ENCODE data around the gene MMP19. TPM values are rescaled to one million over a fixed set of nuclear protein-coding genes. Genes with fewer than 3 reads are reported as not detected.
"Not testable (repeated sequence)": the region's sequence is repeated elsewhere in the genome, so short reads cannot be mapped to it uniquely, and the experiment has no call there.

Gene MMP19
- total and polyA plus RNA-seq, 2 donors (not counting 1 experiment from before 2014, with no cell fraction given): 0.42 TPM; not detected in 1

DNA sequence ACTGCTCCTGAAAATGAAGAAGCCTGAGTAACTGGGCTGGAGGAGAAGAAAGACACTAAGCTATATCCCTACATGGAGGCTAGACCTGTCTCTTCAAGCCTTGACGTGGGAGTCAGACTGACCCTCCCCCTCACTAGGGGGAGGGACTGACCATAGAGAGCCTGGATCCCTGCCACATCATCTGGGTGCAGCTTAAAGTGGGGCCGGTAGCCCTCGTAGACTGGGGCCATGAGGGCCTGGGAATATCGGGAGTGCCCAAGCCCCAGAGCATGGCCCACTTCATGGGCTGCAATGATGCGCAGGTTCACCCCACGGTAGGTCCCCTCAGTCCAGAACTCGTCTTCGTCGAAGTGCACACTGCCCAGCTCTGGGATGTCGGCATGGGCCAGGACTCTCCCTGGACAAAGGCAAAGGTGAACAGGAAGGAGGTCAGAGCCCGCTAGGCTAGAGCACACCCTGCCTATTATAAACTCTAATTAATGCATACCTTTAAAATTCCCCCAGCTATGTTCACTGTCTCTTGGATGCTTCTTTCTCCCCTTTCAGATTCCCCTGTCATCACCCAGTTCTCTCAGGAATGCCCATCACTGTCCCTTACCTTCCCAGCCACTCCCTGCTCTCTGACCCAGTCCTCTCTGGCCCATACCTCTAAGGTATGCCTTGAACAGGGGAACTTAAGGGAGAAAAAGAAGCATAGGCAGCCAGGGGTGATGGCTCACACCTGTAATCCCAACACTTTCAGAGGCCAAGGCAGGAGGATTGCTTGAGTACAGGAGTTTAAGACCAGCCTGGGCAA lies 3.2 kb downstream of the MMP19 start:
- Histone ChIP-seq H3K4me2 (replicated peaks; ENCODE audit: low read depth, low read length, poor library complexity, severe bottlenecking) (no peak overlapping the region), H3K79me2 (ENCODE audit: control insufficient read depth, insufficient read depth, low read length) (no peaks in the 10 kb centered on the region), H3K9me3 (ENCODE audit: control extremely low read depth in 1 of 3, control insufficient read depth in 2 of 3, insufficient read depth in 1 of 3, low read length in 2 of 3) (no peaks in the 10 kb centered on the region), H3K9ac (ENCODE audit: low read length) (no peak overlapping the region), H3K27me3 (replicated peaks in 1 of 4; ENCODE audit: control extremely low read depth in 1 of 4, control insufficient read depth in 3 of 4, insufficient read depth in 4 of 4, low read length in 3 of 4) (no peaks in the 10 kb centered on the region), H3K36me3 (replicated peaks in 1 of 2; ENCODE audit: control extremely low read depth in 1 of 2, control insufficient read depth in 1 of 2, extremely low read depth in 1 of 2, insufficient read depth in 2 of 2, low read length in 1 of 2) (no peaks in the 10 kb centered on the region), H2AFZ (ENCODE audit: insufficient read depth, low read depth, low read length, poor library complexity, severe bottlenecking) (no peak overlapping the region), H3K27ac (ENCODE audit: low read length in 2 of 2) (no peak overlapping the region), H3K4me1 (ENCODE audit: control insufficient read depth in 2 of 2, insufficient read depth in 2 of 2, low read length in 2 of 2) (no peaks in the 10 kb centered on the region), H4K20me1 (ENCODE audit: control insufficient read depth, insufficient read depth, low read length, poor library complexity, severe bottlenecking) (no peaks in the 10 kb centered on the region), H3K4me3 (ENCODE audit: control extremely low read depth in 1 of 5, extremely low read depth in 1 of 5, insufficient read depth in 1 of 5, low read depth in 2 of 5, low read length in 4 of 5) (no peak overlapping the region)
- Mint-ChIP-seq H3K27ac (no peak overlapping the region), H3K4me3 (no peak overlapping the region), H3K27me3 (peaks cover 11% of the 10 kb centered on the region), H3K4me1 (no peaks in the 10 kb centered on the region), H3K9me3 (ENCODE audit: insufficient read depth) (no peaks in the 10 kb centered on the region)
- DNase-seq (no peak), ATAC-seq (ENCODE audit: low read depth) (no peak)
- WGBS (ENCODE audit: insufficient coverage): 94% methylated on average over 10 of the region's 11 CpGs
- POLR2A ChIA-PET: interaction anchor here (0.7 kb wide), 1 partner anchor 1198 kb away, joined by 11 read pairs; no protein-coding TSS in a partner anchor
- intact Hi-C loops (cut with micrococcal nuclease): no loop called here
- CTCF ChIA-PET: interaction anchor here (0.6 to 0.8 kb wide), 2 partner anchors 36 to 150 kb away, joined by 3 read pairs; no protein-coding TSS in a partner anchor
- TF ChIP-seq CTCF (IDR thresholded peaks at IDR 0.05): no peak
- TF ChIP-seq EZH2 (IDR thresholded peaks at IDR 0.05; ENCODE audit: borderline replicate concordance, insufficient read depth, low read depth, low read length, poor library complexity, severe bottlenecking): no peak

GRCh38 chr12:55838361-55838760 lies 4.4 kb downstream of the MMP19 start:
- H3K4me2 ChIP-seq (replicated peaks; ENCODE audit: low read depth, low read length, poor library complexity, severe bottlenecking): no peak overlapping the region
- H4K20me1 ChIP-seq (ENCODE audit: control insufficient read depth, insufficient read depth, low read length, poor library complexity, severe bottlenecking): no peaks in the 10 kb centered on the region
- ChIA-PET CTCF (no interaction called here), POLR2A (no interaction called here)
- H3K4me3 Mint-ChIP-seq: no peak overlapping the region
- no peak overlapping the region for H2AFZ ChIP-seq (ENCODE audit: insufficient read depth, low read depth, low read length, poor library complexity, severe bottlenecking)
- H3K27ac ChIP-seq (ENCODE audit: low read length in 2 of 2): no peak overlapping the region
- H3K9me3 ChIP-seq (ENCODE audit: control extremely low read depth in 1 of 3, control insufficient read depth in 2 of 3, insufficient read depth in 1 of 3, low read length in 2 of 3): no peaks in the 10 kb centered on the region
- H3K79me2 ChIP-seq (ENCODE audit: control insufficient read depth, insufficient read depth, low read length): no peaks in the 10 kb centered on the region
- ATAC-seq (ENCODE audit: low read depth): no peak
- 98% methylated on average over 3 of the region's 3 CpGs for WGBS (ENCODE audit: insufficient coverage)
- H3K9ac ChIP-seq (ENCODE audit: low read length): no peak overlapping the region
- no peak for DNase-seq
- no peak overlapping the region for H3K27ac Mint-ChIP-seq
- intact Hi-C loops (cut with micrococcal nuclease): no loop called here
- no peaks in the 10 kb centered on the region for H3K4me1 Mint-ChIP-seq
- H3K9me3 Mint-ChIP-seq (ENCODE audit: insufficient read depth): no peaks in the 10 kb centered on the region
- H3K4me3 ChIP-seq (ENCODE audit: control extremely low read depth in 1 of 5, extremely low read depth in 1 of 5, insufficient read depth in 1 of 5, low read depth in 2 of 5, low read length in 4 of 5): no peak overlapping the region
- no peaks in the 10 kb centered on the region for H3K4me1 ChIP-seq (ENCODE audit: control insufficient read depth in 2 of 2, insufficient read depth in 2 of 2, low read length in 2 of 2)
- H3K36me3 ChIP-seq (replicated peaks in 1 of 2; ENCODE audit: control extremely low read depth in 1 of 2, control insufficient read depth in 1 of 2, extremely low read depth in 1 of 2, insufficient read depth in 2 of 2, low read length in 1 of 2): no peaks in the 10 kb centered on the region
- H3K27me3 ChIP-seq (replicated peaks in 1 of 4; ENCODE audit: control extremely low read depth in 1 of 4, control insufficient read depth in 3 of 4, insufficient read depth in 4 of 4, low read length in 3 of 4): no peaks in the 10 kb centered on the region
- peaks cover 11% of the 10 kb centered on the region for H3K27me3 Mint-ChIP-seq
- TF ChIP-seq CTCF (IDR thresholded peaks at IDR 0.05): no peak
- TF ChIP-seq EZH2 (IDR thresholded peaks at IDR 0.05; ENCODE audit: borderline replicate concordance, insufficient read depth, low read depth, low read length, poor library complexity, severe bottlenecking): no peak

- H3K9me3 ChIP-seq (ENCODE audit: control extremely low read depth in 1 of 3, control insufficient read depth in 2 of 3, insufficient read depth in 1 of 3, low read length in 2 of 3); H3K27me3 Mint-ChIP-seq; H3K4me3 ChIP-seq (ENCODE audit: control extremely low read depth in 1 of 5, extremely low read depth in 1 of 5, insufficient read depth in 1 of 5, low read depth in 2 of 5, low read length in 4 of 5); POLR2A ChIA-PET; intact Hi-C loops (cut with micrococcal nuclease); H3K27ac ChIP-seq (ENCODE audit: low read length in 2 of 2); CTCF ChIA-PET; H4K20me1 ChIP-seq (ENCODE audit: control insufficient read depth, insufficient read depth, low read length, poor library complexity, severe bottlenecking); ATAC-seq (ENCODE audit: low read depth); H3K9ac ChIP-seq (ENCODE audit: low read length); H2AFZ ChIP-seq (ENCODE audit: insufficient read depth, low read depth, low read length, poor library complexity, severe bottlenecking); DNase-seq; H3K27ac Mint-ChIP-seq; H3K36me3 ChIP-seq (replicated peaks in 1 of 2; ENCODE audit: control extremely low read depth in 1 of 2, control insufficient read depth in 1 of 2, extremely low read depth in 1 of 2, insufficient read depth in 2 of 2, low read length in 1 of 2); H3K4me3 Mint-ChIP-seq; H3K9me3 Mint-ChIP-seq (ENCODE audit: insufficient read depth); H3K27me3 ChIP-seq (replicated peaks in 1 of 4; ENCODE audit: control extremely low read depth in 1 of 4, control insufficient read depth in 3 of 4, insufficient read depth in 4 of 4, low read length in 3 of 4); H3K4me2 ChIP-seq (replicated peaks; ENCODE audit: low read depth, low read length, poor library complexity, severe bottlenecking): not testable (repeated sequence)
- peaks cover 20% of the 10 kb centered on the region for H3K4me1 Mint-ChIP-seq
- peaks cover 10% of the 10 kb centered on the region for H3K79me2 ChIP-seq (ENCODE audit: control insufficient read depth, insufficient read depth, low read length)
- WGBS (ENCODE audit: insufficient coverage): 100% methylated on average over 1 of the region's 6 CpGs
- peaks cover 11 to 14% of the 10 kb centered on the region in 2 donors for H3K4me1 ChIP-seq (ENCODE audit: control insufficient read depth in 2 of 2, insufficient read depth in 2 of 2, low read length in 2 of 2)
Observed at GRCh38 chr12:55834400-55834799, 8.3 kb downstream of the MMP19 start.
